KMS-11 (cell line): ENCODE results near the gene DPY19L1.
"Not testable (repeated sequence)": the region's sequence is repeated elsewhere in the genome, so short reads cannot be mapped to it uniquely, and the experiment has no call there.

Experiments used
- H2AFZ ChIP-seq: fragments of 200-600 bp; sonication (generic); 2 replicates; pipeline ENCODE4 v1.6.1; 2016; ENCODE audit warnings: antibody characterized with exemption, mixed run types, low read depth
- H3K27ac ChIP-seq: fragments of 200-600 bp; sonication (generic); 2 replicates; pipeline ENCODE4 v1.6.1; 2016; ENCODE audit warnings: mild to moderate bottlenecking, mixed run types
- H3K27me3 ChIP-seq: fragments of 200-600 bp; sonication (generic); 2 replicates; pipeline ENCODE4 v1.6.1; 2017; ENCODE audit warnings: mild to moderate bottlenecking, low read depth, mixed run types, moderate library complexity; ENCODE audit not compliant: insufficient read depth
- H3K36me3 ChIP-seq: fragments of 200-600 bp; sonication (generic); 2 replicates; pipeline ENCODE4 v1.6.1; 2017; ENCODE audit warnings: mild to moderate bottlenecking, mixed run types; ENCODE audit not compliant: insufficient read depth
- H3K4me1 ChIP-seq: fragments of 200-600 bp; sonication (generic); 2 replicates; pipeline ENCODE4 v1.6.1; 2016; ENCODE audit warnings: mild to moderate bottlenecking, low read depth, mixed run types; ENCODE audit not compliant: poor library complexity, severe bottlenecking
- H3K4me2 ChIP-seq: fragments of 200-600 bp; sonication (generic); 2 replicates; pipeline ENCODE4 v1.7.0; 2016; ENCODE audit warnings: mild to moderate bottlenecking, mixed run types
- H3K4me3 ChIP-seq: fragments of 200-600 bp; sonication (generic); IDR thresholded peaks from 2 replicates; pipeline ENCODE4 v1.6.1; 2017; ENCODE audit warnings: low read depth, low read length, mixed read lengths; ENCODE audit not compliant: insufficient read depth
- H3K79me2 ChIP-seq: fragments of 200-600 bp; sonication (generic); 2 replicates; pipeline ENCODE4 v1.6.1; 2016; ENCODE audit warnings: low read depth, mixed run types; ENCODE audit not compliant: insufficient read depth
- H3K9ac ChIP-seq: fragments of 200-600 bp; sonication (generic); 2 replicates; pipeline ENCODE4 v1.6.1; 2016; ENCODE audit warnings: mild to moderate bottlenecking, mixed run types
- H4K20me1 ChIP-seq: fragments of 200-600 bp; sonication (generic); 2 replicates; pipeline ENCODE4 v1.6.1; 2016; ENCODE audit warnings: mild to moderate bottlenecking, mixed run types; ENCODE audit not compliant: insufficient read depth
- CTCF ChIP-seq: fragments of 200-600 bp; sonication (generic); conservative IDR thresholded peaks from 2 replicates; pipeline ENCODE4 v1.6.1; 2017; ENCODE audit warnings: low read depth, mild to moderate bottlenecking, antibody characterized with exemption, low read length, moderate library complexity, mixed read lengths

Gene DPY19L1

GRCh38 chr7:35055733-35056132 is 18.4 kb upstream of the DPY19L1 start:
- not testable (repeated sequence) for H3K79me2 ChIP-seq, H3K4me3 ChIP-seq, H3K9ac ChIP-seq, H3K4me1 ChIP-seq, H3K27me3 ChIP-seq, H4K20me1 ChIP-seq, H3K27ac ChIP-seq, H3K36me3 ChIP-seq, H2AFZ ChIP-seq, H3K4me2 ChIP-seq
- peak; percentile 60 for TF ChIP-seq CTCF

- not testable (repeated sequence) for H3K27ac ChIP-seq, H3K4me1 ChIP-seq, H3K27me3 ChIP-seq, H3K36me3 ChIP-seq, H2AFZ ChIP-seq, H3K4me3 ChIP-seq, H3K9ac ChIP-seq, H3K79me2 ChIP-seq, H3K4me2 ChIP-seq, H4K20me1 ChIP-seq
These were observed 16.3 kb upstream of the DPY19L1 start for GRCh38 chr7:35053488-35054175.

DNA sequence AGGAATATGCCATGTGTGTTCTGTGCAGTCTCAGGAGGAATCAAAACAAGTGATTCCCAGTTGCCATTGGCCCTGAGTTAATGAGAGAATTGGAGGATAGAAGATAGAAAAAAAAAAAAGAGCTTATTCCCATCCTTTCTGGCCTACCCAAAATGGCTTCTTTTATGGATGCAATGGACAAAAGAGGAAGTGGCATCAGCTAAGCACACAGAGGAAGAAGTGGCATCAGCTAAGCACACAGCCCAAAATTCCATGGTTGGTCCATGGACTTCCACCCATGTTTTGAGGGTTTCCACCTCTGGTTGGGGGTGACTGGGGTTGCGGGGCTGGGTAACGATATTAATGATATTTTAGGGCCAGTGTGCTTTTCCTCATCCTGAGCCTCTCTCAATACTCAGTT is 11.1 kb upstream of the DPY19L1 start:
- H3K9ac ChIP-seq, H3K27ac ChIP-seq, H3K4me3 ChIP-seq, H4K20me1 ChIP-seq, H3K27me3 ChIP-seq, H3K36me3 ChIP-seq, H2AFZ ChIP-seq, H3K79me2 ChIP-seq, H3K4me1 ChIP-seq, H3K4me2 ChIP-seq: not testable (repeated sequence)

- not testable (repeated sequence) for H3K36me3 ChIP-seq, H3K27me3 ChIP-seq, H3K4me2 ChIP-seq, H3K4me3 ChIP-seq, H3K9ac ChIP-seq, H2AFZ ChIP-seq, H3K27ac ChIP-seq, H4K20me1 ChIP-seq, H3K4me1 ChIP-seq, H3K79me2 ChIP-seq
These were observed 10.6 kb upstream of the DPY19L1 start for GRCh38 chr7:35047912-35048305.

DNA sequence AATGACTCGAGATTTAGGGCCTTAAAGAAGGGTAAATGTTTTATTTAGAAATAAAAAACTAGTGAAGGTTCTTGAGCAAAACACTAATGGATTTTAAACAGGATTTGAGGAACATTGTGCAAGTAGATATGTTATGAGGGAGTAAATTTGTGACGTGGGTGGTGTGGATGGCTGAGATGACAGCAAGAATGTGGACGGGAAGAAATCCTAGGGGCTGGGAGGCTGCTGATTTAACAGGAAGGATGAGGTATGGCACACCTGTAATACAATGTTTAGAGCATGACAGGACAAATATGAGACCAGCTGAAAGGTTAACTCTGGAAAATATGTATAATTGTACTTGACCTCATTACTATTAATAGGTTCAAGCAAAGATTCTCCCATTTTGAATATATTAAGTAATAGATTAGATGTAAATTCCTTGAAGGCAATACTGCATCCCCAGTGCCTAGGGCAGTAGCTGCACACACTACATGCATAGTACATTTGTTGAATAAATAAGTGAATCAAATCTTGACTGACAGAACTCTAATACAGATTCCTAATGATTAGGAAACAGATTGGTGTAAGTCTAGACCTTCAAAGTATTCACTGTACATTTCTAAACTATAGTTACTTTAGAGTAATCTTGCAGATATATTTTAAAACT is 10.1 kb upstream of the DPY19L1 start:
- H4K20me1 ChIP-seq, H3K4me1 ChIP-seq, H3K36me3 ChIP-seq, H3K79me2 ChIP-seq, H3K27me3 ChIP-seq, H3K27ac ChIP-seq, H2AFZ ChIP-seq, H3K4me2 ChIP-seq, H3K9ac ChIP-seq, H3K4me3 ChIP-seq: not testable (repeated sequence)

DNA sequence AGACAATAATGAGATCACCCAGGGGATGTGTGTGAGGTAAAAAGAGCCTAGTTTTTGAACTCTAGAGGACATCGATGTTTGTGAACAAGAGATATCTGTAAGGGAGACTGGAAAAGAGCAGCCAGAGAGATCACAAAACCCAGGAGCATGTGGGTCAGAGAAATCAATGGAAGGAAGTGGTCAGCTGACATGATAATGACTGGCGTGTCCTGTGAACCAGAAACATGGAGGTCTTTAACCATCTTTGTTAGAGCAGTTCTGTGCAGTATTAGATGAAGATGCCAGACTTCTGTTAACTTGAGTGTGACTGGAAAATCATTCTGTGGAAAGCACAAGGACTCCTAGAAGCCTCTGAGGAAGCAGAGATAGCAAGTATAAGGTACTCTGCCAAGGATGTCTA is 6.0 kb upstream of the DPY19L1 start:
- not testable (repeated sequence) for H3K4me2 ChIP-seq, H3K79me2 ChIP-seq, H3K4me3 ChIP-seq, H3K27me3 ChIP-seq, H3K9ac ChIP-seq, H4K20me1 ChIP-seq, H3K36me3 ChIP-seq, H2AFZ ChIP-seq, H3K27ac ChIP-seq, H3K4me1 ChIP-seq

GRCh38 chr7:35040906-35041305 is 3.6 kb upstream of the DPY19L1 start:
- H3K79me2 ChIP-seq: peaks cover 8% of the 10 kb centered on the region
- H3K9ac ChIP-seq: no peak overlapping the region
- no peak overlapping the region for H3K4me2 ChIP-seq
- no peaks in the 10 kb centered on the region for H3K27me3 ChIP-seq
- H3K36me3 ChIP-seq: no peaks in the 10 kb centered on the region
- peaks cover 4% of the 10 kb centered on the region for H3K4me1 ChIP-seq
- H3K27ac ChIP-seq: no peak overlapping the region
- H2AFZ ChIP-seq: no peak overlapping the region
- no peak overlapping the region for H3K4me3 ChIP-seq
- no peak for TF ChIP-seq CTCF
- no peaks in the 10 kb centered on the region for H4K20me1 ChIP-seq
